HEK293 (cell line): ENCODE results near the gene KRT16.

Experiments
- BCL11B ChIP-seq: fragments of 450-650 bp; formaldehyde crosslinking; IDR thresholded peaks from 2 replicates; pipeline ENCODE4 v1.5.1; 2016; ENCODE audit warnings: low read depth, missing biosample characterization, missing genetic modification characterization
- CTCF ChIP-seq: fragments of 450-650 bp; formaldehyde crosslinking; IDR thresholded peaks from 2 replicates; pipeline ENCODE4 v1.5.1; 2016; ENCODE audit warnings: missing biosample characterization, missing genetic modification characterization
- EGR2 ChIP-seq: fragments of 450-650 bp; formaldehyde crosslinking; IDR thresholded peaks from 2 replicates; pipeline ENCODE4 v1.5.1; 2016; ENCODE audit warnings: low read depth, missing biosample characterization, missing genetic modification characterization
- GLI4 ChIP-seq: fragments of 450-650 bp; formaldehyde crosslinking; IDR thresholded peaks from 2 replicates; pipeline ENCODE4 v1.5.1; 2016; ENCODE audit warnings: missing biosample characterization, missing genetic modification characterization
- RBAK ChIP-seq: fragments of 450-650 bp; formaldehyde crosslinking; IDR thresholded peaks from 2 replicates; pipeline ENCODE4 v1.5.1; 2016; ENCODE audit warnings: missing biosample characterization, missing genetic modification characterization
- REPIN1 ChIP-seq: fragments of 450-650 bp; formaldehyde crosslinking; IDR thresholded peaks from 2 replicates; pipeline ENCODE4 v1.5.1; 2017; ENCODE audit warnings: missing biosample characterization, missing genetic modification characterization, low read depth
- ZBTB20 ChIP-seq: fragments of 450-650 bp; formaldehyde crosslinking; IDR thresholded peaks from 2 replicates; pipeline ENCODE4 v1.5.1; 2016; ENCODE audit warnings: missing biosample characterization, missing genetic modification characterization
- ZFP37 ChIP-seq: fragments of 450-650 bp; formaldehyde crosslinking; IDR thresholded peaks from 2 replicates; pipeline ENCODE4 v1.5.1; 2016; ENCODE audit warnings: missing biosample characterization, missing genetic modification characterization
- ZNF121 ChIP-seq: fragments of 450-650 bp; formaldehyde crosslinking; IDR thresholded peaks from 2 replicates; pipeline ENCODE4 v1.5.1; 2016; ENCODE audit warnings: missing biosample characterization, missing genetic modification characterization
- ZNF24 ChIP-seq: fragments of 450-650 bp; formaldehyde crosslinking; IDR thresholded peaks from 2 replicates; pipeline ENCODE4 v1.5.1; 2016; ENCODE audit warnings: missing biosample characterization, missing genetic modification characterization
- ZNF274 ChIP-seq, 2 experiments: fragments of 200-500 bp in 1 of 2; fragments of 450-650 bp in 1 of 2; sonication (Bioruptor generic) in 1 of 2; formaldehyde crosslinking in 1 of 2; IDR thresholded peaks; 2 replicates each; pipeline versions ENCODE4 v1.5.1 to v1.6.1; 2014 to 2016; ENCODE audit warnings: borderline replicate concordance in 1 of 2, inconsistent platforms in 1 of 2, low read length in 1 of 2, missing biosample characterization in 1 of 2, missing genetic modification characterization in 1 of 2
- ZNF518A ChIP-seq: fragments of 450-650 bp; formaldehyde crosslinking; conservative IDR thresholded peaks from 2 replicates; pipeline ENCODE4 v1.5.1; 2016; ENCODE audit warnings: low read depth, missing biosample characterization, missing genetic modification characterization
- ZNF639 ChIP-seq: fragments of 450-650 bp; formaldehyde crosslinking; IDR thresholded peaks from 2 replicates; pipeline ENCODE4 v1.5.1; 2016; ENCODE audit warnings: missing biosample characterization, missing genetic modification characterization
- ZNF777 ChIP-seq: fragments of 450-650 bp; formaldehyde crosslinking; IDR thresholded peaks from 2 replicates; pipeline ENCODE4 v1.5.1; 2017; ENCODE audit warnings: missing biosample characterization, missing genetic modification characterization, borderline replicate concordance

- TF ChIP-seq RBAK: no peak
- no peak for TF ChIP-seq GLI4 (tag by site-specific recombination)
- TF ChIP-seq CTCF (tag by site-specific recombination): no peak
- TF ChIP-seq ZNF274 (IDR thresholded peaks at IDR 0.05; ENCODE audit: low read length): no peak
- no peak for TF ChIP-seq ZNF274 (tag by site-specific recombination; IDR thresholded peaks at IDR 0.05; ENCODE audit: borderline replicate concordance)
- TF ChIP-seq ZBTB20 (tag by site-specific recombination): no peak
- TF ChIP-seq ZNF518A (tag by site-specific recombination): no peak
- TF ChIP-seq REPIN1 (tag by site-specific recombination): no peak
- no peak for TF ChIP-seq ZNF777
- TF ChIP-seq ZFP37: no peak
- TF ChIP-seq ZNF24 (tag by site-specific recombination): no peak
- TF ChIP-seq EGR2: no peak
- TF ChIP-seq BCL11B (tag by site-specific recombination): no peak
- TF ChIP-seq ZNF639 (tag by site-specific recombination): no peak
- TF ChIP-seq ZNF121 (tag by site-specific recombination): no peak
Observed at GRCh38 chr17:41658846-41659245, 46.3 kb upstream of the KRT16 start.
